Osteocyte (in vitro differentiated cells): ENCODE results near the gene NELFE. TPM values are rescaled to one million over a fixed set of nuclear protein-coding genes. Genes with fewer than 3 reads are reported as not detected.
"Not testable (repeated sequence)": the region's sequence is repeated elsewhere in the genome, so short reads cannot be mapped to it uniquely, and the experiment has no call there.

Experiments
- DNase-seq: peaks from one replicate; pipeline ENCODE4 v3.0.0; 2021; ENCODE audit warnings: mixed read lengths; ENCODE audit not compliant: unreplicated experiment; ENCODE audit errors: extremely low spot score
- H3K27ac Mint-ChIP-seq: one replicate; pipeline ENCODE4 v1.8.0; 2021; ENCODE audit warnings: mild to moderate bottlenecking, mixed read lengths; ENCODE audit not compliant: unreplicated experiment
- H3K27me3 Mint-ChIP-seq: one replicate; pipeline ENCODE4 v1.8.0; 2021; ENCODE audit warnings: mixed read lengths; ENCODE audit not compliant: unreplicated experiment
- H3K36me3 Mint-ChIP-seq: one replicate; pipeline ENCODE4 v1.8.0; 2021; ENCODE audit warnings: mixed read lengths; ENCODE audit not compliant: unreplicated experiment
- H3K4me1 Mint-ChIP-seq: one replicate; pipeline ENCODE4 v1.8.0; 2021; ENCODE audit warnings: mixed read lengths; ENCODE audit not compliant: unreplicated experiment
- H3K4me3 Mint-ChIP-seq: one replicate; pipeline ENCODE4 v1.8.0; 2021; ENCODE audit warnings: mild to moderate bottlenecking, moderate library complexity, mixed read lengths; ENCODE audit not compliant: unreplicated experiment
- H3K9me3 Mint-ChIP-seq: one replicate; pipeline ENCODE4 v1.8.0; 2021; ENCODE audit warnings: mixed read lengths; ENCODE audit not compliant: unreplicated experiment
- CTCF ChIP-seq: fragments of 200-600 bp; sonication (generic); IDR thresholded peaks from 2 replicates; pipeline ENCODE4 v1.5.0; 2021; ENCODE audit warnings: antibody characterized with exemption, mild to moderate bottlenecking, moderate library complexity
- total RNA-seq: library from RNA; stranded (reverse); gene quantifications from 2 replicates; pipeline ENCODE4 v1.2.1, GENCODE V29; 2021

NELFE gene
- total RNA-seq, 1 donor from 2014 or later: 66.8 TPM

- no peak for TF ChIP-seq CTCF
- Mint-ChIP-seq H3K4me1 (peaks cover 11% of the 10 kb centered on the region), H3K4me3 (no peak overlapping the region), H3K9me3 (no peaks in the 10 kb centered on the region), H3K27me3 (no peaks in the 10 kb centered on the region), H3K27ac (no peak overlapping the region), H3K36me3 (peaks cover 10% of the 10 kb centered on the region)
- no peak for DNase-seq
Measured at GRCh38 chr6:31977816-31978431, 19.2 kb upstream of the NELFE start.

GRCh38 chr6:31976065-31976464, 17.3 kb upstream of the NELFE start:
- H3K36me3 Mint-ChIP-seq: peaks cover 10% of the 10 kb centered on the region
- H3K27ac Mint-ChIP-seq, H3K4me3 Mint-ChIP-seq, DNase-seq, H3K9me3 Mint-ChIP-seq, H3K27me3 Mint-ChIP-seq: not testable (repeated sequence)
- peaks cover 20% of the 10 kb centered on the region for H3K4me1 Mint-ChIP-seq

GRCh38 chr6:31972709-31973350, 14.1 kb upstream of the NELFE start:
- no peaks in the 10 kb centered on the region for H3K9me3 Mint-ChIP-seq
- H3K4me1 Mint-ChIP-seq: peaks cover 35% of the 10 kb centered on the region
- TF ChIP-seq CTCF: no peak
- peak overlapping the region; percentile 100 for H3K27ac Mint-ChIP-seq
- H3K36me3 Mint-ChIP-seq: peaks cover 4% of the 10 kb centered on the region
- no peaks in the 10 kb centered on the region for H3K27me3 Mint-ChIP-seq
- no peak for DNase-seq
- H3K4me3 Mint-ChIP-seq: peak overlapping the region; percentile 94

- H3K4me1 Mint-ChIP-seq: peaks cover 35% of the 10 kb centered on the region
- no peaks in the 10 kb centered on the region for H3K9me3 Mint-ChIP-seq
- peak; percentile 99 for DNase-seq
- no peak for TF ChIP-seq CTCF
- peak within 1 kb of the TSS; percentile 100 for H3K27ac Mint-ChIP-seq
- peak within 1 kb of the TSS; percentile 94 for H3K4me3 Mint-ChIP-seq
- peaks cover 8% of the 10 kb centered on the region for H3K36me3 Mint-ChIP-seq
- H3K27me3 Mint-ChIP-seq: no peaks in the 10 kb centered on the region
Measured at GRCh38 chr6:31971993-31972708, 13.4 kb upstream of the NELFE start, which contains the start of gene DXO. TSS of gene DXO (minus strand) at chr6:31972138. CDS start at chr6:31971675, 463 bp downstream.

- TF ChIP-seq CTCF: no peak
- DNase-seq: no peak
- peak overlapping the region; percentile 94 for H3K4me3 Mint-ChIP-seq
- H3K36me3 Mint-ChIP-seq: peaks cover 13% of the 10 kb centered on the region
- no peaks in the 10 kb centered on the region for H3K9me3 Mint-ChIP-seq
- H3K4me1 Mint-ChIP-seq: peaks cover 35% of the 10 kb centered on the region
- H3K27me3 Mint-ChIP-seq: no peaks in the 10 kb centered on the region
- H3K27ac Mint-ChIP-seq: peak overlapping the region; percentile 100
Measured at GRCh38 chr6:31971279-31971992, 12.7 kb upstream of the NELFE start.
